Cardiac muscle cell (in vitro differentiated cells and primary cell): ENCODE results near the gene NEDD4L. TPM values are rescaled to one million over a fixed set of nuclear protein-coding genes. Genes with fewer than 3 reads are reported as not detected.
"Not testable (repeated sequence)": the region's sequence is repeated elsewhere in the genome, so short reads cannot be mapped to it uniquely, and the experiment has no call there.

ENCODE experiments used
- DNase-seq, 2 donors: peaks; one replicate each; pipeline versions ENCODE4 v3.0.0 to v3.0.0-alpha.2; 2010 to 2017; ENCODE audit warnings: low read depth in 1 of 2, low spot score in 1 of 2
- H3K27ac ChIP-seq: fragments of 200-600 bp; sonication (generic); 2 replicates; pipeline ENCODE4 v1.5.1; 2016
- H3K27me3 ChIP-seq: fragments of 200-600 bp; sonication (generic); 2 replicates; pipeline ENCODE4 v1.6.0; 2016; ENCODE audit warnings: control low read depth
- H3K36me3 ChIP-seq: fragments of 200-600 bp; sonication (generic); 2 replicates; pipeline ENCODE4 v1.5.1; 2016; ENCODE audit warnings: control low read depth
- H3K4me1 ChIP-seq: fragments of 200-600 bp; sonication (generic); 2 replicates; pipeline ENCODE4 v1.8.1; 2017; ENCODE audit warnings: low read depth, mild to moderate bottlenecking, mixed run types
- H3K4me3 ChIP-seq: fragments of 200-600 bp; sonication (generic); 2 replicates; pipeline ENCODE4 v1.5.1; 2016; ENCODE audit warnings: mild to moderate bottlenecking
- H3K9me3 ChIP-seq: fragments of 200-600 bp; sonication (generic); 2 replicates; pipeline ENCODE4 v1.5.1; 2017; ENCODE audit warnings: low read depth, mild to moderate bottlenecking, control low read depth
- polyA plus RNA-seq: library from polyadenylated mRNA; unstranded; fragments of >200 nt; fragmentation: Nextera tagmentation; extraction: Ambion mirVana; gene quantifications from 2 replicates; pipeline ENCODE4 v1.2.1, GENCODE V29; 2016
- total RNA-seq: library from RNA; depleted of rRNA; stranded (reverse); fragments of >200 nt; gene quantifications from 2 replicates; pipeline ENCODE4 v1.2.3, GENCODE V29; 2016
- TF ChIP-seq, protein P1 (sequence below): IDR thresholded peaks from 2 replicates; pipeline ENCODE4 v1.5.1; 2012; ENCODE audit warnings: low read depth, mild to moderate bottlenecking, low read length

The NEDD4L gene
- total and polyA plus RNA-seq, 2 experiments from 2014 or later = 30.8 to 40.5 TPM

DNA sequence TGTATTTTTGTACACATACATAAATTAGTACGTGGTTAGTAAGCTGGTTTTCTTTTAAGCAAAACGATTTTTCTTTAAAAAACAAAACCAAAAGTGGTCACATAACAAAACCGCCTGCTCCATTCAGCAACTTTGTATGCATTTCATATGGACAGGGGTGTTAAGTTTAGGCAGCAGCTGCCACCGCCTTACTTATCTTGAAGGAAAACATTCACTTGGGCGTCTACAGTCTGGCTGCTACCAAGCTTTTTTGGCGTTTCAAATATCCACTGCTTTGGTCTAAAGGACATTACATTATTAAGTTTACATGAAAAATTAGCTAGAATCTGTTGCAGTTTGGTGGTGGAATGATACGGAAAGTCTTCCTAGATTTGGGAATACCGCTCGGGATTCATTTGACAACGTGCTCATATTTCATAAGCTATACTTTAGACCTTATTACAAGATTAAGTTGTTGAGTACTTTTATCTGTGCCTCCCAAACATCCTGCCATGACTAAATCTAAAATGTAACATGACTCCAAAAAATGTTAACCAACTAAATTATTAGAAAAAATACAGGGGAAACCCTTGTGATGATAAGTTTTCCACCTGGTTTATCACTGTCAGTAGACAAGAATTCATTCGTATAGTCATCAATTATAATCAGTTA, 214.8 kb downstream of the NEDD4L start:
- peaks cover 10% of the 10 kb centered on the region for H3K4me1 ChIP-seq
- TF ChIP-seq, protein P1, sequence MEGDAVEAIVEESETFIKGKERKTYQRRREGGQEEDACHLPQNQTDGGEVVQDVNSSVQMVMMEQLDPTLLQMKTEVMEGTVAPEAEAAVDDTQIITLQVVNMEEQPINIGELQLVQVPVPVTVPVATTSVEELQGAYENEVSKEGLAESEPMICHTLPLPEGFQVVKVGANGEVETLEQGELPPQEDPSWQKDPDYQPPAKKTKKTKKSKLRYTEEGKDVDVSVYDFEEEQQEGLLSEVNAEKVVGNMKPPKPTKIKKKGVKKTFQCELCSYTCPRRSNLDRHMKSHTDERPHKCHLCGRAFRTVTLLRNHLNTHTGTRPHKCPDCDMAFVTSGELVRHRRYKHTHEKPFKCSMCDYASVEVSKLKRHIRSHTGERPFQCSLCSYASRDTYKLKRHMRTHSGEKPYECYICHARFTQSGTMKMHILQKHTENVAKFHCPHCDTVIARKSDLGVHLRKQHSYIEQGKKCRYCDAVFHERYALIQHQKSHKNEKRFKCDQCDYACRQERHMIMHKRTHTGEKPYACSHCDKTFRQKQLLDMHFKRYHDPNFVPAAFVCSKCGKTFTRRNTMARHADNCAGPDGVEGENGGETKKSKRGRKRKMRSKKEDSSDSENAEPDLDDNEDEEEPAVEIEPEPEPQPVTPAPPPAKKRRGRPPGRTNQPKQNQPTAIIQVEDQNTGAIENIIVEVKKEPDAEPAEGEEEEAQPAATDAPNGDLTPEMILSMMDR = no peak
- no peaks in the 10 kb centered on the region for H3K27me3 ChIP-seq
- H3K27ac ChIP-seq = no peak overlapping the region
- no peaks in the 10 kb centered on the region for H3K9me3 ChIP-seq
- H3K36me3 ChIP-seq = no peaks in the 10 kb centered on the region
- no peak for DNase-seq
- no peak overlapping the region for H3K4me3 ChIP-seq

DNA sequence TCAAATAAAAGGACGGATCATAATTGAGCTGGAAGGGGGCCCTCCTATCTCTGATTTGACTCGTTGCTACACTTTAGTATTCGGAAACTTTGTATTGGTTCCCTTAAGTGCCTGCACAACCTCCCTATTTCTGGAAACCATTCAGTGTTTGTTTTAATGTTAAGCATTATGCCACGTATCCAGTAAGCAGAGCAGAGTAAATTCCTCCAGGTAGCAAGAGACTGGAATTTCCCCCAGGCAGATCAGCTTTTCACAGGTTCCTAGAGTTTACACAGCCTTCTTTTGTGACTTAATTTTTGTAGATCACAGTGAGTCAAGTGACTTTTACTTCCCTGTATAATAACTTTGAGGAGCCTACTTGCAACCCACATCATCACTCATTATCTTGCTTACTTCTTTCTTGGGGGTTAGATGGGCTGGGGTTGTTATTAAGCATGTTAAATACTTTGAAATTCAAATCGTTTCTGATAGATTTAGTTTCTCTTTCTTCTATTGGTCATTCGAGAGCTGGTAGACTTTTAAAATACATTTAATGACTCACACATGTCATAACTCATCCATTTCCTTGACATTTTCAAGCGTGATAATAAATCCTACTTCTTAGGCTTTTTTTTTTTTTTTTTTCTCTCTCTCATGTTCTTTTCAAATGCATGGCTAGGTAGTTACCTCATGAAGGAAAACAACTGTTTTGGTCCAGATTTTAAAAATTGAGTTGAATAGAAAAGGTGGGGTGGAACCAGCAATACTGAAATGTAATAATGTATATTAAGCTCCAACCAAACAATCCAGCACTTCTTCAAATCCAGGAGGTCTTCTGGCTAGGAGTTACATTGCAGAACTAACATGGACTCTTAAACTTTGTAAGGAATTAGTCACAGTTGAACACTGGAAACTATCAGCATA, 219.3 kb downstream of the NEDD4L start:
- no peak for DNase-seq
- TF ChIP-seq, protein P1 = no peak
- no peaks in the 10 kb centered on the region for H3K36me3 ChIP-seq
- H3K4me3 ChIP-seq = no peak overlapping the region
- no peak overlapping the region for H3K27ac ChIP-seq
- no peaks in the 10 kb centered on the region for H3K9me3 ChIP-seq
- no peaks in the 10 kb centered on the region for H3K27me3 ChIP-seq
- peaks cover 10% of the 10 kb centered on the region for H3K4me1 ChIP-seq

DNA sequence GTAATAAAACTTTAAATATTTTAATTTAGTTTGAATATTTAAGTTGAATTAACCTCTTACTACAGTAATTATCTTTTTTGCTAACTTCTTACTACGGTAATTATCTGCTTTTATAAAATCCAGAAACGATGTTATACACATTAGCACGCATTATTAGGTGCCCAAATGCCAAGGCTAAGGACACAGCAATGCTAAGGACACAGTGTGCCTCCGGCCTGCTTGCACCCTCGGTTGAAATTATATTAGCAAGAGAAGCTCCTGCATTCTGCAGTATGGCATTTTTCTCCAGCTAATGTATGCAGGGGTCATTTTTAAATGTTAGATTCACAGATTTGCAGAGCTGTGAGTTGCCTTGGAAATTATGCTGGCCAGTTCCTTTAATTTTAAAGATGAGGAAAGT, 220.0 kb downstream of the NEDD4L start:
- TF ChIP-seq, protein P1 = no peak
- H3K4me3 ChIP-seq = no peak overlapping the region
- no peak overlapping the region for H3K27ac ChIP-seq
- H3K27me3 ChIP-seq = no peaks in the 10 kb centered on the region
- no peak for DNase-seq
- peaks cover 10% of the 10 kb centered on the region for H3K4me1 ChIP-seq
- H3K36me3 ChIP-seq = no peaks in the 10 kb centered on the region
- H3K9me3 ChIP-seq = no peaks in the 10 kb centered on the region

DNA sequence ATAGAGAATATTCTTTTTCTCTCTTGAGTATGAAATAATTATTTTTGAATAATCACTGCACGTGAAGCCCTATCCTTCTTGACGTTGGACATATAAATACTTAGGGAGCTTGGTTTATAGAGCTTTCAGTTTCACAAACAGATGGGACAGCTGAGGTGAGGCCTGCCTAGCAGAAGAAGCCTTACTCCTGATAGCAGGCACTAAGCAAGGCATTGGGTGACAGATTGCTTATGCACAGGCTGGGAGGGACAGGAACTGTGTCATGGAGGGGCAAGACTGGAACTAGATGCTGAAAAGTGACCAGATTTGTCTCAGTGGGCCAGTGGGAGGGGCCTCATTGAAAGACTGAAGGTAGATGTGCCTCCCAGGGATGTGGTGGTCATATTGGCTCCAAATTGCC, 220.8 kb downstream of the NEDD4L start:
- DNase-seq = no peak
- Histone ChIP-seq H3K27ac (no peak overlapping the region), H3K27me3 (no peaks in the 10 kb centered on the region), H3K4me3 (no peak overlapping the region), H3K9me3 (no peaks in the 10 kb centered on the region), H3K4me1 (peaks cover 10% of the 10 kb centered on the region), H3K36me3 (no peaks in the 10 kb centered on the region)
- TF ChIP-seq, protein P1 = no peak

DNA sequence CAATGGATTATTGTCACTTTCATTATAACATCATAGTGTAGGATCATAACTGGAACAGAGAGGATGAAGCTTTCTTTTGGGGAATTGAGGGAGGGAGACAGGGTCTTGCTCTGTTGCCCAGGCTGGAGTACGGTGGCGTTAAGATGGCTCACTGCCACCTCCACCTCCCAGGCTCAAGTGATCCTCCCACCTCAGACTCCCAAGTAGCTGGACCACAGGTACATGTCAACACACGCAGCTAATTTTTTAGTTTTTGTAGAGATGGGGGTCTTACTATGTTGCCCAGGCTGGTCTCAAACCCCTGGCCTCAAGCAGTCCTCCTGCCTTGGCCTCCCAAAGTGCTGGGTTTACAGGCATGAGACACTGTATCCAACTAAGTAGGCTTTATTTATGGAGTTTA, 221.5 kb downstream of the NEDD4L start:
- not testable (repeated sequence) for H3K36me3 ChIP-seq, H3K27me3 ChIP-seq, DNase-seq, H3K4me3 ChIP-seq, H3K27ac ChIP-seq, H3K9me3 ChIP-seq
- H3K4me1 ChIP-seq = peaks cover 10% of the 10 kb centered on the region

DNA sequence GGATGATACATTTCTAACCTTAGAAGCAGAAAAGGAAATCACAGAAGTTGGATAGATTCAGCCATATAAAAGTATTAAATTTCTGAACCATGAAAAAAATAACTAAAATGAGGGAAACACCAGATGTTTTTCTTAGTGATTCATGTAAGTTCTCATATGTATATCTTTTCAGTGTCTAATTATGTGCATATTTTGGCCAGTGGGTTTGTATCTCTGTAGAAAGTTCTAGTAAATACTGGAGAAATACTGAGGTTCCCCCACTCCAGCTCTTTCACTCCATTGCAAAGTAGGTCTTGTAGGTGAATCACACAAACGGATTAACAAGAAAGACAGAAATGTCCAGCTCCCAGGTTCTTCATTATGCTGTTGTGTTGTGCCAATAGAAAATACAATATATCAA, 222.3 kb downstream of the NEDD4L start:
- no peaks in the 10 kb centered on the region for H3K9me3 ChIP-seq
- no peak for DNase-seq
- H3K27ac ChIP-seq = no peak overlapping the region
- H3K36me3 ChIP-seq = no peaks in the 10 kb centered on the region
- no peaks in the 10 kb centered on the region for H3K27me3 ChIP-seq
- H3K4me3 ChIP-seq = no peak overlapping the region
- H3K4me1 ChIP-seq = peaks cover 12% of the 10 kb centered on the region
- TF ChIP-seq, protein P1 = no peak
